ENCODE measurements around the gene PTMS.
A peak's percentile ranks its signal among the peaks of the same experiment; 100 is the strongest.

Gene PTMS

DNA sequence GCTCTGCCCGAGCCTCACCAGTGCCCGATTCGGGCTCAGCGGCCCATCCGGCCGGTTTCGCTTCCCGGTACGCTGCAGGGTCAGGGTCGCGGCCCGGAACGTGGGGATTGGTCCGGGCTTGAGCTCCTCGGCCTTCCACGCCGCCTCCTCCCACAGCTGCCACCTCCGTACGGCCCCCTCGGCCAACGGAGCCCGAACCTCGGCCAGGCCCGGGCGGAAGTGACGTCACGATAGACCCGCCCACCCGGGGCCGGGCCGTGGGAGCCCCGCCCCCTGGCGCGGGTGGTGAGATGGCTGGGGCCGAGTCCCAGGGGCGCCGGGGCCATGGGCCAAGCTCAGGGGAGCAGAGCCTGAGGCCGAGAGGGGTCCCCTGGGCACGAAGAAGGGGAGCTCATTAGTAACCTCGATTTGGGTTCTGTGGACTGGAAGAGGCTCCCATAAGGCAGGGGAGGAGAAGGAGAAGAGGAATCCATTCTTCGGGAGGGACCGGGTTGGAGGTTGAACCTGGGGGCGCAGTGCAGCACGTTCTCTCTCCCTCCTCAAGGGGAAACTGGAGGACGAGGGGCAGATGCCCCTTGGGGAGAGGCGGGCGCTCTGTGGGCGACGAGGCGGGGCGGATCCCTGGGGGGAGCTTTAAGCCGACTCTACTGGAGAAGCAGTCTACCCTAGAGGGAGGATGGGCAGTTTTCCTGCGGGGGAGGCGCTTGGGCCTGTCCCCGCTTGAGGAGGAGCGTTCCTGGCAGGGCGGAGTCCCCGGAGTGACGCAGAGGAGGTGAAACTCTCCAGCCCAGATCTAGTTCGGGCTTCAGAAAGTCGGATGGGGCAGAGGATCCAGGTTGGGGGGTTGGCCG, 13.0 kb upstream of the PTMS start, which contains the start of gene MLF2:
Gene MLF2, minus strand, starts transcription at position 221 of the 851 bp plus-strand sequence. CDS start 807 bp downstream, outside the sequence.
- peak; percentile 60 for DNase-seq

DNA sequence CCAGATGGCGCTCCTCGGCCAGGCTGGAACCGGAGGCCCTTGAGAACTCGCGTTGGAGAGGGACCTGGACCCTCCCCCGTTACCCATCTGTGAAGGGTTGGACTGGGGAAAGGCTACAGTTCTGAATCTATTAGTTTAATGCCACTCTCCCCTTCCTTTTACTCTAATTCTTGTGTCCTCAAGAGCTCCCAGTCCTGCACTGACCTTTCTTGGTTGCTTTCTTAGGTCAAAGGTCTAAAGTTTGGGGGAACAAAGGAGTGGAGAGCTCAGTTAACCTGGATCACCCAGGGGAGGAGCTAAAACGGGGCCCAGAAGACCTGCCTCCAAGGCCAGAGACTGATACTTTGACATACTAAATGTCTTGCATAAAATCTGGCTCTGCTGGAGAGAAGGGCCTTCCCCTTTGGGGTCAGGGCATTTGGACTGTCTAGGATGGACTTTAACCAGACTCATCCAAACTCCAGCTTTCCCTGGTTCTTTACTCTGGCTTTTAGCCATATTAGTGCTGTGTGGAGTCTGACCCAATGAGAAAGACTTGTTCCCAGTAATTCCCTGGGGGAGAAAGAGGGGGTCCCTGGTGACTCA, 12.3 kb upstream of the PTMS start:
- DNase-seq: no peak

DNA sequence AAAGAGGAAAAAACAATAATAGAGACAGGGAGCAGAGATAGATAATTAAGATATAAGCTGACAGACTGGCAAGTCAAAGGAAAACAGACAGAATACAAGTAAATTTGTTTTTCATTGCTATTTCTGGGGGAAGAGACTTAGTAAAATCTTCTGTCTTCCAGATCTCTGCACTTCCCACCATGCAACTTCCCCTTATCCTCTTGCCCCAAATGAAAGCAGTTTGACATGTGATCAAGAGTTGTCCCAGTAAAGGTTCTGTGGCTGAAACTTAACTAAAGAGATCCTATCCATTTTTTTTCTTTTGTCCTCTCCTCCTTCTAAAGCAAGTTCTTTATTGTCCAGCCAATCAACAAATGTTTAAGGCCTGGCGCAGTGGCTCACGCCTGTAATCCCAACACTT, 11.8 kb upstream of the PTMS start:
- DNase-seq: no peak

DNA sequence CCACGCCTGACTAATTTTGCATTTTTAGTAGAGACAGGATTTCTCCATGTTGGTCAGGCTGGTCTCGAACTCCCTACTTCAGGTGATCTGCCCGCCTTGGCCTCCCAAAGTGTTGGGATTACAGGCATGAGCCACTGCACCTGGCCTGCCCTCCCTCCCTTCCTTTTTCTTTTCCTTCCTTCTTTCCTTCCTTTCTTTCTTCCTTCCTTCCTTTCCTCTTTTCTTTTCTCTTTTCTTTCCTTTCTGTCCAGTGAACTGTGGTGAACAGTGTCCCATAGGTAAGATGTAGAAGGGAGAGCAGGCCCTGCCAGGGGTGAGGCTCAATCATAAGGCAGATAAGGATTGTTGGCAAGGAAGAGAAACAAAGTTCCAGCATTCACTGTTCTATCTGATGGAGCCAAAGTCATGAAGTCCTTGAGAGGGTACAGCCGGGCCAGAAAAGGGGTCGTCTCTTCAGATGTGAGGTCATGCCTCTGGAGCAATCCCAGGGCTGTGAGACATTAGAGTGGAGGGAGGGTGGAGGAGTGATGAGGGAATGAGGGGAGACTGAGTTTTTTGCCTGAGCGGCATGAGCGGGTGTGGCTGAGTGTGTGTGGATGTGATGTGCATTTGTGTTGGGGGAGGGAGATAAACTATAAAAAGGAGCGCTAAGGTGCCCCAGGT, 9.0 kb upstream of the PTMS start:
- no peak for DNase-seq

DNA sequence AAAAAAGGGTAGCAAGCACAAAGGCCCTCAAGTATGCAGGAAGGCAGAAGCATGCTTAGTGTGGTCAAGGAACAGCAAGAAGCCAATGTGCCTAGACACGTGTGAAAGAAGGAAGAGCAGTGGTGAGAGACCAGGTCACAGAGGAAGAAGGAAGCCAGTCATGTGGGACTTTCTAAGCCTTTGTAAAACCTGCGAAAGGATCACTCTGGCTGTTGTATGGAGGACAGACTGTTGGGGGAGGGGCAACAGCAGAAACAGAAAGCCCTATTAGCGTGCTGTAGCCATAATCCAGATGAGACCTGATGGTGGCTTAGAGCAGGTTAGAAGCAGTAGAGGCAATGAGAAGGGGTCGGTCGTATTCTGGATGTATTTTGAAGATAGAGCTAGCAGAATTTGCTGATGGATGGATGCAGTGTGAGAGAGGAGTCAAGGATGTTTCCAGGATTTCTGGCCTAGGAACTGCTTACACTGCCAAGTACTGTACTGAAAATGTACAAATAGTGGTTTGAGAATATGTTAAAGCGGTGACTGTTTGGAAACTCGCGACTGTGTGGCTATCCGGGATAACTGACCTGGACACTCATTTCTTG, 7.6 kb upstream of the PTMS start:
- DNase-seq: no peak

DNA sequence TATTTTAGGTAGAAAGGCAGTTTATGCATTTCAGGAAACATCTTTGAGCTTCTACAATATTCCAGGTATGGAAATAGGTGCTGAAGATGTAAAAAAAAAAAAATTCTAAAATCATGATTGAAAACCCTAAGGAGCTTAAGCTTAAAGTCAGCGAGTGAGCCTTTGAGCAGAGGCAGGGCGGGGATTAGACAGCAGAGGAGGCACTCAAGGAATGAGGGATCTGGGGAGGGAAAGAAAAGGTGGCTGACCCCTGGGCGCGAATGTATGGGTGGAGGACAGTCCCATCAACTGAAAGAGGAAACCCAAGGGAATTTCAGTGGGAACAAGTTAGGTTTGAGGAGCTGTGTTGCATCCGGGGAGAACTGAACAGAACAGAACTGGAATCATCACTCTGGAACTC, 6.4 kb upstream of the PTMS start:
- DNase-seq: no peak

DNA sequence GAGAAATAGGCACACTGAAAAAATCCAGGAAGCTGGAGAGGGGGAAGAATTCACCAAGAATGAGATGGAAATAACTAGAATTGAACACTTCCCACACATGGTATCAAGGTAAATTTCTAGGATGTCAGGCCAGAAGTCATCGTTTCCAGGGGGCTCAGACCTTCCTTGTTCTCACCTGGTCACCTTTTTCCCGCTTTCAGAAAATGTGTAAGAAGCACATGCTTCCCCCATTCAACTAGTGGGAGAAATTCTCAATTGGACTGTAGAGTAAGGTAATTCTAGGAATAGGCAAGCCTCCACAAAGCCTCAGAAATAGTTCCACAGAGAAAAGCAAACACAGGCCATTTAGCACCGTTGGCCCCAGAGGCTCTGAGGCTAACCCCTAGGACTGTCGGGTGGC, 2.8 kb upstream of the PTMS start:
- no peak for DNase-seq

DNA sequence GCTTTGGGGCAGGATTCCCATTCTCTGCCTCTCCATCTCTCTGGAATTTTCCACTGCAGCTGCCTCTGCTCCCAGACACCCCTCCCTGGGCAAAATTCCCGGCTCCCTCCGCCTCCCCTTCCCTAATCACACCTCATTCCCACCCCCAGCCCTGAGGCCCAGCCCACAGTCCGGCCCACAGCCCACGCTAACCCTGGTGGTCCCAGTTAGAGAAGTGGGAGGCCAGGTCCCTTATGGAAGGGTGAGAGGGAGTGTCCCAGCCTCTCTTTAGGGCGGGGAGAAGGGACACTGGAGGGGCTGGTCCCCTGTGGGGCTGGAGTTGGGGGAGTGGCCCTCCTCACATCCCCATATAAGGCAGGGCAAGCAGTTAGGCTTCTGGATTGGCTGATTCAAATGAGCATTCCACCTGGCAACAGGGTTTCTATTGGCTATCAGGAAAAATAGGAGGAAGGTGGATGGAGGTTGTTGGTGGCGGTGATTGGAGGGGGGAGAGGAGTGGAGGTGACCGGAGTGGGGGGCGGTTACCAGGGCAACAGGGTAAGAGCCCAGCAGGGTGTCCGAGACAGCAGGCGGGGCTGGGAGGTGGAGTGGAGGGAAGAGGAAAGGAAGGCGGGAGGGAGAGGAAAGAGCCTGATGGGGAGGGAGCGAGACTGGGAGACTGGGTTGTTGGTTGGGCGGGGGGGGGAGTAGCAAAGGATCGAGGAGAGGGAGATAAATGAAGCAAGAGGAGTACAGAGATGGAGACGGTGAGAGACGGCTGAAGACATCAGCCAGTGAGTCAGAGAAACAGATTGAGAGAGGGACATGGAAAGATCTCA, 1.9 kb upstream of the PTMS start:
- DNase-seq: peak; percentile 92

DNA sequence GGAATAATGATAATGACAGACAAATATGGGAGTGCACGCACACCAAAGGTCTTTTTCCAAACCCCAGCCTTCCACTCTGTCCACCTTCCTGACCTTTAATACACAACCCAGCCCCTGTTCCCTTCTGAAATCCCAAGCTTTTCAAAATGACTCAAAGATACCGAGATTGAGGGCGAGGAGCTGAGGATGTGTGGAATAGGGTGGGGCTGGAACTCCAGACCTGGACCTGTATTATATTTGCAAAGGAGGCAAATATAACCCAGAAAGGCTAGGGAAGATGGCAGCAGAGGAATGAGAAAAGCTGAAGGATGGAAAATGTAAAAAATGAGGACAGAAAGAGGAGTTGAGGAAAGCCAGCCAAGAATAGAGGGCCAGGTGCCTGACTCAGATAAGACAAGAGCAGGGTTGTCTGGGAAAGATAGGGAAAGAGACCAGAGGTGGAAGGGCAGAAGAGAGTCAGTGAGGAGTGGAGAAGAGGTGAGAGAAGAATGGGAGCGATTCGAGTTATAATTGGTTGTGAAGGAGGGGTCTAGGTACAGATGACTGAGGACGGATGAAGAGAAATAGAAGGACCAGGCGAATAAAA, 1.0 kb upstream of the PTMS start:
- no peak for DNase-seq

DNA sequence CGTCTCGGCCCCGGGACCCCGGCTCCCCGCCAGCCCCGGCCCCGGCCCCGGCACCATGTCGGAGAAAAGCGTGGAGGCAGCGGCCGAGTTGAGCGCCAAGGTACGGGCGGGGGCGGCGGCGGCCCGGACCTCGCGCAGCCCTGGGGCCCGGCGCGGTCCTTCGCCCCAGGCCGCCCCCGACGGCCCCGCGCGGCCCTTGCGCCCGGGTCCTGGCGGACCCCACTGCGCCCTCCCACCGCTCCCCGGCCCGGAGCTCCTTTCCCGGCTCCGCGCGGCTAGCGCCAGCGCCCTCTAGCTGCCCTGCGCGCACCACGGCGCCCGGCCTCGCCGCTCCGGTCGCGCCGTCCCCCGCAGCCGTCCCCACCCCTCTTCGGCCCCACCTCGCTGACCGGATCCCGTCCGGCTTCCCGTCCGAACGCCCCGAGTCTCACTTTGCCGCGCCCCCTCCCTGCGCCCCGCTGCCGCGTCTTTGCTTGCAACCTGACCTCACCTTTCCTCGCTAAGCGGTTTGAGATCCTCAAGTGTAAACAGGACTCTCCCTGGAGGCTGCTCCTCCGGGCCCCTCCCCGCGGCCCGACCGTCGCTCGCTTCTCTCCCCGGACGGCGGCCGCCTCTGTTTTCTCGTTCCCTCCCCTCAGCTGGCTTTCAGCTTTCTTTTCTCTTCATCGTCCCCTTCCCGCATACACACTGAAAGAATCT, 637 bp downstream of the PTMS start:
- DNase-seq: no peak

DNA sequence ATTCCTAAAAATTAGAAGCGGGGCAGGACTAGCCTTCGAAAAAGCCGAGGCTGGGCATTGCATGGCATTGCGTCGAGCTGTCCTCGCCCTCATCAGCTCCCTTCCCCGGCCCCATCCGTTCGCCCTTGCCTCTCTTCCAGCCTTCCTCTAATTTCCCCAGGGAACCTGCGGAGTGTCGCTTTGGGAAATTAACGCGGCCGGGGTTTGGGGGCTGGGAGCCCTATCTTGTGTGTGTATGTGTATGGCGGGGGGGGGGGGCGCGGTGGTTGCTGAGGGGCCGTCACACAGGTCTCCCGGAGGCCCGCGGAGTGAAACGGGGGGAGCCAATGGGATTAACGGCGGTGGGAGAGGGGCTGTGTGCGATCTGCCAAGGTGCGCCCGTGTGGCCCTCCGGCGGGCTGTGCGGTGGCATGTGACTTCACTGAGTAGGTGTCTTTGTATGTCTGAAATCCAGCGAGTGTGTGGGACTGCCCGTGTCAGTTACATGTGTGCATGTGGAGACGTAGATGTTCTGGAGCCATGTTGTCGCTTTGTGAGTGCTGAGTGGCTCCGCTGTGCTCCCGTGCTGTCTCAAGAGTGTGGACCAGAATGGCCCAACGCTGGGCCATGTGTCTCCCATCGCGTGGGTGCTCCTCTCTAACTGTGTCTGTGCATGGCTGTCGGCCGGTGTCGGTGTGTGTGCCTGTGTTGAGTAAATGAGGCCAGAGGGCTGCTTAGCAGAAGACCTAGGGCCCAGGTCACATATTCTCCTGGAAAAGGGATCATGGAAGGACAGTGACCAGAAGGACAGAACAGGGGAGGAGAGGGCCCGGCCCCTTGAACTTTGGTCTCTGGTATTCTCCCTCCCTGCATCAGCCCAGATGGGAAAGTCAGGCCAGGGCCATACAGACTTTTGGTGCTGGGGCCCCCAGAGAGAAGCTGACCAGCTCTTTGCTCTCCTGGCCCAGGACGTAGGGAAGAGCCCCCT, 1.5 kb downstream of the PTMS start:
- DNase-seq: no peak

DNA sequence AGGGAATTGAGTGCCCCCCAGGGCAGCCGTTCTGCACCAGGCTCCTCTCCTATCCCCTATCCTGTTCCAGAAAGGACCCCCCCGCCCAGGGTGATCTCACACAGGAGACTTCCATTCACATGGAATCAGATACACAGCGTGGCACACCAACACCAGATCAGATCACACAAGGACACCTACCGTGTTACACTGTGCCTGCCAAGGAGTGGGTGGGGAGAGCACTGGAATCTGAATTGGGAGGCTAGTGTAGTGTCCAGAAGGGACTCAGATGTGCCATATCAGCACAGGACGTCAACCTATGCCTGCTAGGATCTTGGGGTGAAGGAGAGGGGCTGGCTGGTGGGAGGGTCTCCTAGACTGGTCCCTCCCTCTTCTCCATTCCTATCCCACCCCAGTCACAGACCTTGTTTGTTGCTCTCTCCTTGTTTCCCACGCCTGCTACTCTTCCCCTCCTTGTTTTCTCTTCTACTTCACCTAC, 2.3 kb downstream of the PTMS start:
- DNase-seq: no peak

DNA sequence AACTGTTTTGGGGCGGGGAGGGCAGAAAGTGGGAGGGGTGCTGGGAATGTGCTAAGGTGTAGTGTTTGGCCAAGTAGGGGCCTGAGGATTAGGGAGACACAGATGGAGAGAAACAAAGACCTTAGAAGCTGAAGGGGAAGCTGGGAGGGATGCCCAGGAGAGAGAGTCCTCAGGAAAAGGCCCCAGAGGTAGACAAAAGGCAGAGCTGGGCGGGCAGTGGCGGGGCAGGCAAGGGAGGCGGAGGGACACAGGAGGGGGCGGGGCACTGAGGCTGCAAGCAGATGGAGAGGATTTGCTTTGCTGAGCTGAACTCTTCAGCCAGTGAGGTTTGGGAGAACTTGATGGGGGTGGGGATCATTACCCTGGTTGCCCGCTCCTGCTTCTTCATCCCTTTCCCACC, 2.8 kb downstream of the PTMS start:
- DNase-seq: no peak

DNA sequence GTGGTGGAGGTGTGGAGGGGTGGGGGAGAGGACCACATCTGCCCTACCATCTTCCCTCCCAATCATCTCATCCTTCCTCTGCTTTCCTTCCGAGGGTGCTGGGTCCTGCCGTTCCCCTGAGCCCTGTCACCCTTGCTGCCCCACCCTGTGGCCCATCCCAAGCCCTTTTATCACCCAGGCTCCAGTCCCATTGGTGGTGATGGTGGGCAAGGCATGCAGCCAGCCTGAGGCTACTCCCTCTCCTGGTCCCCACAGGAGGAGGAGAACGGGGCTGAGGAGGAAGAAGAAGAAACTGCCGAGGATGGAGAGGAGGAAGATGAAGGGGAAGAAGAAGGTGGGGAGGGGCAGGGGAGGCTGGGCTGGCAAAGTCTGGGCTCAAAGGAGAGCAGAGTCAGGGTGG, 3.5 kb downstream of the PTMS start:
- no peak for DNase-seq

DNA sequence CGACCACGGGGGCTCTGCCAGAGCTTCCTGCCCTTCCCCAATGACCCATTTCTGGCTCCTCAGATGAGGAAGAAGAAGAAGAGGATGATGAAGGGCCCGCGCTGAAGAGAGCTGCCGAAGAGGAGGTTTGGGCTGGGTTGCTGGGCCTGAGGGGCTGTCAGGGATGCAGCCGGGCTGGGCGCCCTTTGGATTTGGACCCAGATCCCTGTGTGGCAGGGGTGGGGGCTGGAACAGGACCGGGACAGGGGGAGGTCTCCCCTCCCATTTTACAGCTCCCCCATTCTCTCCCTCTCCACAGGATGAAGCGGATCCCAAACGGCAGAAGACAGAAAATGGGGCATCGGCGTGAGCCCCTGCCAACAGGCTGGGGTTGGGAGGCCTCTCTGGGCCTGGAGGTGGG, 3.9 kb downstream of the PTMS start:
- DNase-seq: no peak

DNA sequence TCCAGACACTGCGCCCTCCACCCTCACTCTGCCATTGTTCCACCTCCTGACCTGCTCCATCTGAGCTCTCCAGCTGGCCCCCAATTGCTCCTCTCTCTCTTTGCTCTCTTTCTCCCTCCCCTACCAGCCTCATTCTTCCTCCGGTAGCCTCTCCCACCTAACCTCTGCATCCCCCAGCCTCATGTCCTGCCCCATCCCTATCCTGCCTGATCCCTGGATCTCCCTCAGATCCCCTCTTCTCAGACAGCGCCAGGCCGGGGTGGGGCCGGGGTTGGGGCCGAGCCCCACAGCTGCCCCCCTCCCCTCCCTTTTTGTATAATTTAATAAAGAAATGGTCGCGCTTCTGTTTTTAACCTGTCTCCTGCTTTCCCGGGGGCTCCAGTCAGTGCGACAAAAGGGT, 4.4 kb downstream of the PTMS start:
- no peak for DNase-seq

DNA sequence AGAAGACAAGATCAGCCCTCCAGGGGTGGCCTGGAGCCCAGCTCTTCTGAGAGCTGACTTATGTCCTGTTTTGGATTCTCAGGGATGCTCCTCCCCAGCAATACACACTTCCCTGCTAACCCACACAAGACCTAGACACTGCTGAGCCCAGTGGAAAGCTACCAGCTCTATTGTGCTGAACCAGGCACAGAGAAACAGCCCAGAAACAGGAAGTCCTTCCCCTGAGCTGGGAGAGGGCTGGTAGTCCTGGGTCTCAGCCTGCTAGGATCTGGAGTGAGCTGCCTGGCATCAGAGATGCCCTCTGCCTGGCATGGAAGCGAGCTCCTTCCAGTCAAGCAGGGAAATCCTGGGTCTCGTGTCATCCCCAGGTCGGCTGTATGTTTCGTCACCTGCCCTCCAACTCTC, 4.9 kb downstream of the PTMS start:
- no peak for DNase-seq

DNA sequence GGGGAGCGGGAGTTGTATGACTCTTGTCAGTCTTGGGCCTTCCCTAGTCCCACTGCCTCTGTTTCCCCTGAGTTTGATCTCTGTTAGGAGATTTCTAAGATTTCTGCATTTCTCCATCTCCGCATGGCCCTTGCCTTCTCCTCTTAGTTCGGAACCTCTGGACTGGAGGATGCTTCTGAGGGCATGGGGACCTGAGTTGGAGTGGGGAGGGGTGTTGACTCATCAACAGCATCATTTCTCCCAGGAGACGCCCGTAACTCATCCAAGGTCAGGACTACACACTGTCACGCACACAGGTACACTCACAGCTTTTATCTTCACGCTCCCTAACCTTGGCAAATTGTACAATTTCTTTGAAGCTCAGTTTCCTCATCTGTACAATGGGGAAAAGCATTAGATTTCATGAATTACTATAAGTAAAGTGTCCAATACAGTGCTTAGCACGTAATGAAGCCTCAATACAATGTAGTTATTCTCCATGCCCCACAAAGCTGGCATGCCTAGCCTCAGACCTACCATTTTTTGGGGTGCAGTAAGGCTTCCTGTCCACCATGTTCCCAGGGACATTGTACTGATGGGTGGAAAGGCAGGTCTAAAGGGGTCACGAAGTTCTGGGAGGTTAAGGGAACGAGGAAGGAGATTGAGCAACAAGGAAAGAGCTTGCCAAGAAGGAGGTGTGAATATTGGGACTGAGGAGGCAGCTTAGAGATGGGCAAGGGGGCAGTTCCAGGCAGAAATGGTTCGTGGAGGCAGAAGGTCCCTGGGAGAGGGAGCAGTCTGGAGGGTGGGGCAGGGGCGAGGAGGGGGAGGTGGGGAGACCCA, 5.6 kb downstream of the PTMS start:
- DNase-seq: no peak

DNA sequence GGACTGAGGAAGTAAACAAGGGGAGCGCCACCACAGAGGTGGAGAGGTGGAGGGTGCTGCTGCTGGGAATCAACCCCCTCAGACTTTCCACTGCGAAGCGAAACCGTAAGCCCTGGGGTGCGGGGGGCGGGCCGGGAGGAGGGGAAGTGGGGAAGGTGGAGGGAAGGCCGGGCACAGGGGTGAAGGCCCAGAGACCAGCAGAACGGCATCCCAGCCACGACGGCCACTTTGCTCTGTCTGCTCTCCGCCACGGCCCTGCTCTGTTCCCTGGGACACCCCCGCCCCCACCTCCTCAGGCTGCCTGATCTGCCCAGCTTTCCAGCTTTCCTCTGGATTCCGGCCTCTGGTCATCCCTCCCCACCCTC, 6.2 kb downstream of the PTMS start, which contains the start of gene LAG3:
Gene LAG3, plus strand, starts transcription at position 190 of the 365 bp plus-strand sequence. CDS start 333 bp downstream, outside the sequence.
- DNase-seq: no peak
